H1 (cell line): ENCODE measurements around the gene SFR1. TPM values are rescaled to one million over a fixed set of nuclear protein-coding genes. Genes with fewer than 3 reads are reported as not detected.
A peak's percentile ranks its signal among the peaks of the same experiment; 100 is the strongest.

Source experiments
- CTCF ChIA-PET: fragments of 300-600 bp; sonication (Branson Sonifier 250); formaldehyde crosslinking; loops from one replicate; lab custom pipeline; 2021; ENCODE audit not compliant: partially characterized antibody; lab: Charles Lee
- POLR2A ChIA-PET: fragments of 300-600 bp; sonication (Branson Sonifier 250); formaldehyde crosslinking; loops from one replicate; lab custom pipeline; 2021; ENCODE audit warnings: inconsistent platforms; ENCODE audit not compliant: partially characterized antibody; lab: Charles Lee
- DNase-seq, 2 experiments: peaks; one replicate each; pipeline versions ENCODE4 v3.0.0 to v3.0.0-alpha.2; 2010 to 2022; ENCODE audit warnings: low spot score in 2 of 2, low read depth in 1 of 2, mixed read lengths in 1 of 2
- FAIRE-seq: peaks from 2 replicates; lab custom pipeline; 2011; peaks lifted over from hg19 to GRCh38; lab: Jason Lieb, UNC
- H2AFZ ChIP-seq: 2 replicates; pipeline ENCODE4 v1.8.1; 2012; ENCODE audit warnings: low read length, inconsistent platforms
- H2AK5ac ChIP-seq: 2 replicates; pipeline ENCODE4 v1.6.1; 2013; ENCODE audit warnings: low read depth, low read length
- H2BK120ac ChIP-seq: replicated peaks from 2 replicates; pipeline ENCODE3; 2013; ENCODE audit warnings: low read depth, low read length, inconsistent platforms
- H2BK12ac ChIP-seq: 2 replicates; pipeline ENCODE4 v1.6.1; 2013; ENCODE audit warnings: low read depth, low read length
- H2BK15ac ChIP-seq: 2 replicates; pipeline ENCODE4 v1.6.1; 2013; ENCODE audit warnings: low read length
- H2BK20ac ChIP-seq: 2 replicates; pipeline ENCODE4 v1.6.1; 2013; ENCODE audit warnings: low read length
- H2BK5ac ChIP-seq: 2 replicates; pipeline ENCODE4 v1.6.1; 2013; ENCODE audit warnings: low read depth, low read length
- H3K14ac ChIP-seq: 2 replicates; pipeline ENCODE4 v1.6.1; 2013; ENCODE audit warnings: inconsistent platforms; ENCODE audit not compliant: insufficient read length
- H3K18ac ChIP-seq: 2 replicates; pipeline ENCODE4 v1.6.1; 2013; ENCODE audit warnings: low read length; ENCODE audit errors: extremely low read depth
- H3K23ac ChIP-seq: 2 replicates; pipeline ENCODE4 v1.6.1; 2013; ENCODE audit warnings: inconsistent platforms; ENCODE audit not compliant: insufficient read length
- H3K23me2 ChIP-seq: 2 replicates; pipeline ENCODE4 v1.6.1; 2013; ENCODE audit warnings: low read depth, low read length
- H3K27ac ChIP-seq: 2 replicates; pipeline ENCODE4 v1.6.1; 2011; ENCODE audit warnings: low read depth, low read length, inconsistent platforms
- H3K27me3 ChIP-seq, 4 experiments: replicated peaks in 1 of 4; 1 replicate in 1 of 4; 2 replicates in 3 of 4; pipeline versions ENCODE4 v1.6.1 to v1.8.1; 2011 to 2013; ENCODE audit warnings: low read length in 3 of 4, mild to moderate bottlenecking in 3 of 4, inconsistent platforms in 2 of 4, mixed read lengths in 2 of 4, moderate library complexity in 1 of 4; ENCODE audit not compliant: control insufficient read depth in 3 of 4, insufficient read depth in 3 of 4; ENCODE audit errors: extremely low read depth in 1 of 4
- H3K36me3 ChIP-seq, 4 experiments: 2 replicates each; pipeline versions ENCODE4 v1.6.1 to v1.8.1; 2011 to 2013; ENCODE audit warnings: mild to moderate bottlenecking in 4 of 4, low read length in 3 of 4, moderate library complexity in 2 of 4, control low read depth in 1 of 4, inconsistent platforms in 1 of 4; ENCODE audit not compliant: insufficient read depth in 4 of 4, control insufficient read depth in 2 of 4
- H3K4ac ChIP-seq: replicated peaks from 2 replicates; pipeline ENCODE3; 2013; ENCODE audit warnings: low read length, low read depth, mixed read lengths, inconsistent platforms; ENCODE audit not compliant: insufficient read length
- H3K4me1 ChIP-seq, 4 experiments: replicated peaks in 1 of 4; 1 replicate in 1 of 4; 2 replicates in 3 of 4; pipeline versions ENCODE4 v1.6.1 to v1.8.1; 2011 to 2013; ENCODE audit warnings: low read length in 3 of 4, inconsistent platforms in 2 of 4, mixed read lengths in 1 of 4; ENCODE audit not compliant: insufficient read depth in 4 of 4, control insufficient read depth in 3 of 4
- H3K4me2 ChIP-seq, 2 experiments: 2 replicates each; pipeline versions ENCODE4 v1.6.1 to v1.8.1; 2011 to 2013; ENCODE audit warnings: low read depth in 2 of 2, low read length in 2 of 2, control low read depth in 1 of 2, inconsistent platforms in 1 of 2, mild to moderate bottlenecking in 1 of 2; ENCODE audit not compliant: insufficient read depth in 1 of 2
- H3K4me3 ChIP-seq, 4 experiments: fragments of 200-600, 300-600 bp in 1 of 4; sonication (generic), shearing (Covaris generic), sonication (Bioruptor Twin) in 1 of 4; 2 replicates each; pipeline versions ENCODE4 v1.5.1 to v1.8.1; 2011 to 2016; ENCODE audit warnings: low read length in 4 of 4, low read depth in 3 of 4, control low read depth in 2 of 4, inconsistent platforms in 2 of 4, mild to moderate bottlenecking in 2 of 4, mixed read lengths in 1 of 4, moderate library complexity in 1 of 4; ENCODE audit not compliant: insufficient read depth in 2 of 4; ENCODE audit errors: extremely low read depth in 1 of 4
- H3K56ac ChIP-seq: replicated peaks from 2 replicates; pipeline ENCODE3; 2013; ENCODE audit warnings: low read depth, mild to moderate bottlenecking, mixed read lengths, low read length, inconsistent platforms; ENCODE audit not compliant: insufficient read length
- H3K79me1 ChIP-seq: 2 replicates; pipeline ENCODE4 v1.6.1; 2013; ENCODE audit warnings: low read depth, low read length, control low read depth
- H3K79me2 ChIP-seq, 2 experiments: 2 replicates each; pipeline versions ENCODE4 v1.6.1 to v1.8.1; 2012 to 2013; ENCODE audit warnings: low read length in 2 of 2, mild to moderate bottlenecking in 2 of 2, inconsistent platforms in 1 of 2; ENCODE audit not compliant: insufficient read depth in 2 of 2, control insufficient read depth in 1 of 2
- H3K9ac ChIP-seq, 4 experiments: replicated peaks in 1 of 4; 1 replicate in 1 of 4; 2 replicates in 3 of 4; pipeline versions ENCODE4 v1.6.1 to v1.8.1; 2011 to 2013; ENCODE audit warnings: low read depth in 3 of 4, low read length in 3 of 4, control low read depth in 2 of 4, mild to moderate bottlenecking in 2 of 4, moderate library complexity in 2 of 4, inconsistent platforms in 1 of 4; ENCODE audit errors: extremely low read depth in 1 of 4
- H3K9me3 ChIP-seq, 2 experiments: 2 replicates each; pipeline versions ENCODE4 v1.6.1 to v1.8.1; 2012 to 2013; ENCODE audit warnings: mild to moderate bottlenecking in 2 of 2, moderate library complexity in 2 of 2, control low read depth in 1 of 2, inconsistent platforms in 1 of 2, low read depth in 1 of 2, low read length in 1 of 2, mixed read lengths in 1 of 2; ENCODE audit not compliant: insufficient read depth in 2 of 2
- H4K20me1 ChIP-seq, 2 experiments: replicated peaks in 1 of 2; 2 replicates each; pipeline versions ENCODE3 to v1.8.1; 2011 to 2013; ENCODE audit warnings: inconsistent platforms in 2 of 2, low read length in 2 of 2, mild to moderate bottlenecking in 1 of 2; ENCODE audit not compliant: insufficient read depth in 2 of 2, control insufficient read depth in 1 of 2
- H4K5ac ChIP-seq: 2 replicates; pipeline ENCODE4 v1.6.1; 2013; ENCODE audit warnings: low read length, low read depth, mixed read lengths, inconsistent platforms; ENCODE audit not compliant: insufficient read length
- H4K8ac ChIP-seq: 2 replicates; pipeline ENCODE4 v1.8.0; 2013; ENCODE audit warnings: mild to moderate bottlenecking, moderate library complexity, low read length, inconsistent platforms; ENCODE audit not compliant: insufficient read depth; ENCODE audit errors: extremely low read depth
- H4K91ac ChIP-seq: replicated peaks from 2 replicates; pipeline ENCODE3; 2013; ENCODE audit warnings: low read length, mixed read lengths, inconsistent platforms; ENCODE audit not compliant: insufficient read length
- ASH2L ChIP-seq: fragments of 200-600, 300-600 bp; sonication (generic); IDR thresholded peaks from one replicate; pipeline ENCODE4 v1.7.1; 2017; ENCODE audit warnings: low read length
- KDM1A ChIP-seq: fragments of 200-600, 300-600 bp; sonication (generic); IDR thresholded peaks from 2 replicates; pipeline ENCODE4 v1.7.1; 2016; ENCODE audit warnings: mild to moderate bottlenecking, low read length, borderline replicate concordance
- SP4 ChIP-seq: IDR thresholded peaks from 2 replicates; pipeline ENCODE4 v1.6.1; 2012; ENCODE audit warnings: low read length, inconsistent platforms
- SRF ChIP-seq: IDR thresholded peaks from 2 replicates; pipeline ENCODE4 v1.6.1; 2011; ENCODE audit warnings: mild to moderate bottlenecking, low read depth, low read length, moderate library complexity
- WGBS, 2 experiments: shearing (Covaris generic) in 1 of 2; methylation state at CpG; one replicate each; pipeline versions ENCODE4 v1.1.6 to v1.1.7; 2013 to 2015; ENCODE audit warnings: low lambda C conversion rate in 2 of 2, mixed read lengths in 2 of 2, inconsistent platforms in 1 of 2, low coverage in 1 of 2, missing lambda C conversion rate in 1 of 2; ENCODE audit not compliant: insufficient replicate concordance in 2 of 2, insufficient coverage in 1 of 2, insufficient read length in 1 of 2; ENCODE audit errors: extremely low coverage in 1 of 2, missing lambda C conversion rate in 1 of 2; 5-methylcytosine and 5-hydroxymethylcytosine counted together
- polyA plus RNA-seq, 7 experiments: library from polyadenylated mRNA; depleted of rRNA in 3 of 7; stranded (reverse) in 5 of 7; unstranded in 2 of 7; fragments of >200 nt in 5 of 7; fragments of 200-250 nt in 2 of 7; gene quantifications; 1 replicate in 5 of 7; 2 replicates in 1 of 7; 4 replicates in 1 of 7; pipeline versions ENCODE4 v1.2.1 to v1.2.3, GENCODE V29; 2011 to 2013; ENCODE audit warnings: missing spikeins in 2 of 7, mixed read lengths in 2 of 7
- total RNA-seq: library from RNA; stranded (reverse); fragmentation: NEBNext Ultra II Directional; extraction: Animal tissue kit (Norgen Biotek cat#: 25700); gene quantifications from 2 replicates; pipeline ENCODE4 v1.2.1, GENCODE V29; 2021

SFR1 gene
- total and polyA plus RNA-seq, 2 of the 8 experiments (the other 6 are each of a cell fraction or from before 2014, with no cell fraction given), result 3.4 to 7.7 TPM

- no peak for DNase-seq
- CTCF ChIA-PET, result interaction anchor here (0.6 to 3.3 kb wide), 5 partner anchors 11 to 74 kb away, joined by 3 to 13 read pairs (median 4); partner anchors contain the start of gene SFR1
- H3K79me2 ChIP-seq, result no peaks in the 10 kb centered on the region
- FAIRE-seq, result peak; percentile 92
- no peak overlapping the region for H3K14ac ChIP-seq
- no peak overlapping the region for H2AK5ac ChIP-seq
- H3K18ac ChIP-seq, result no peak overlapping the region
- H2BK120ac ChIP-seq, result no peak overlapping the region
- H3K36me3 ChIP-seq, result no peaks in the 10 kb centered on the region
- no peaks in the 10 kb centered on the region for H3K9me3 ChIP-seq
- H4K20me1 ChIP-seq, result no peaks in the 10 kb centered on the region
- no peak overlapping the region for H3K9ac ChIP-seq
- no peak overlapping the region for H2BK12ac ChIP-seq
- H3K23me2 ChIP-seq, result no peaks in the 10 kb centered on the region
- no peak overlapping the region for H4K5ac ChIP-seq
- H4K8ac ChIP-seq, result no peak overlapping the region
- H2BK15ac ChIP-seq, result no peak overlapping the region
- H3K79me1 ChIP-seq, result no peaks in the 10 kb centered on the region
- H2AFZ ChIP-seq, result no peak overlapping the region
- WGBS, 2 experiments, result 0% methylated on average over 1 of the region's 1 CpG; no CpG with 5 or more reads in 1 of the 2 experiments
- no peak overlapping the region for H2BK20ac ChIP-seq
- POLR2A ChIA-PET, result interaction anchor here (1.2 to 4.4 kb wide), 2 partner anchors 14 to 21 kb away, joined by 3 to 21 read pairs; partner anchors contain the start of gene SFR1
- H2BK5ac ChIP-seq, result no peak overlapping the region
- H3K27ac ChIP-seq, result no peak overlapping the region
- H3K56ac ChIP-seq, result no peak overlapping the region
- no peaks in the 10 kb centered on the region for H3K27me3 ChIP-seq
- peak overlapping the region in 1 of 2 experiments; percentile 44; a peak in 2 of 4 replicates for H3K4me2 ChIP-seq
- H3K4me1 ChIP-seq, result peaks cover 0 to 5% (median 0%) of the 10 kb centered on the region in 4 experiments; a peak in 2 of 7 replicates
- H3K4ac ChIP-seq, result no peak overlapping the region
- no peak overlapping the region for H4K91ac ChIP-seq
- H3K23ac ChIP-seq, result no peak overlapping the region
- H3K4me3 ChIP-seq, result peak overlapping the region in 1 of 4 experiments; percentile 26; a peak in 1 of 8 replicates
- TF ChIP-seq KDM1A (no peak), SP4 (no peak), ASH2L (peak; percentile 31), SRF (no peak)
These were observed 20.1 kb downstream of the SFR1 start for GRCh38 chr10:104142081-104142480.
